CD14-positive monocyte (primary cell): ENCODE data around the gene TCAF1. TPM values are rescaled to one million over a fixed set of nuclear protein-coding genes. Genes with fewer than 3 reads are reported as not detected.

Experiments
- DNase-seq, 3 donors: peaks; one replicate each; pipeline ENCODE4 v3.0.0-alpha.2; 2011 to 2022
- H2AFZ ChIP-seq: 2 replicates; pipeline ENCODE4 v1.6.0; 2012; ENCODE audit warnings: mild to moderate bottlenecking, low read depth, low read length, inconsistent platforms; ENCODE audit not compliant: insufficient read depth, poor library complexity, severe bottlenecking
- H3K27ac ChIP-seq, 2 donors: 1 replicate in 1 of 2; 2 replicates in 1 of 2; pipeline ENCODE4 v1.5.1; 2012 to 2013; ENCODE audit warnings: low read length in 2 of 2, control low read depth in 1 of 2, inconsistent platforms in 1 of 2, low read depth in 1 of 2, mild to moderate bottlenecking in 1 of 2
- H3K27me3 ChIP-seq, 2 donors: one replicate each; pipeline versions ENCODE4 v1.6.0 to v1.6.1; 2011 to 2013; ENCODE audit warnings: low read length in 2 of 2; ENCODE audit not compliant: control insufficient read depth in 2 of 2, insufficient read depth in 2 of 2
- H3K36me3 ChIP-seq, 2 donors: replicated peaks in 1 of 2; 1 replicate in 1 of 2; 2 replicates in 1 of 2; pipeline versions ENCODE4 v1.5.1 to v1.6.1; 2012 to 2013; ENCODE audit warnings: low read length in 2 of 2, control low read depth in 1 of 2, inconsistent platforms in 1 of 2, mild to moderate bottlenecking in 1 of 2; ENCODE audit not compliant: insufficient read depth in 2 of 2, control insufficient read depth in 1 of 2
- H3K4me1 ChIP-seq, 2 donors: 1 replicate in 1 of 2; 2 replicates in 1 of 2; pipeline versions ENCODE4 v1.5.1 to v1.6.1; 2012 to 2013; ENCODE audit warnings: low read length in 2 of 2, control low read depth in 1 of 2, inconsistent platforms in 1 of 2, mild to moderate bottlenecking in 1 of 2, moderate library complexity in 1 of 2; ENCODE audit not compliant: insufficient read depth in 2 of 2, control insufficient read depth in 1 of 2
- H3K4me2 ChIP-seq: replicated peaks from 2 replicates; pipeline ENCODE3; 2012; ENCODE audit warnings: low read length, moderate library complexity, mild to moderate bottlenecking; ENCODE audit not compliant: poor library complexity, severe bottlenecking; ENCODE audit errors: extremely low read depth
- H3K4me3 ChIP-seq, 3 experiments: fragments of 200-600 bp in 1 of 3; sonication (generic) in 1 of 3; replicated peaks in 1 of 3; 1 replicate in 2 of 3; 2 replicates in 1 of 3; pipeline ENCODE4 v1.5.1; 2011 to 2013; ENCODE audit warnings: low read length in 3 of 3, mild to moderate bottlenecking in 3 of 3, control low read depth in 2 of 3, low read depth in 2 of 3, inconsistent platforms in 1 of 3, moderate library complexity in 1 of 3
- H3K79me2 ChIP-seq: 2 replicates; pipeline ENCODE4 v1.6.0; 2012; ENCODE audit warnings: mild to moderate bottlenecking, control low read depth, inconsistent platforms, low read length, moderate library complexity; ENCODE audit not compliant: insufficient read depth
- H3K9ac ChIP-seq: 2 replicates; pipeline ENCODE4 v1.6.0; 2017; ENCODE audit warnings: low read length, mild to moderate bottlenecking; ENCODE audit not compliant: insufficient read depth, poor library complexity, severe bottlenecking
- H3K9me3 ChIP-seq, 2 donors: replicated peaks in 1 of 2; 1 replicate in 1 of 2; 2 replicates in 1 of 2; pipeline versions ENCODE4 v1.5.1 to v1.6.1; 2012 to 2013; ENCODE audit warnings: low read length in 2 of 2, control low read depth in 1 of 2; ENCODE audit not compliant: control insufficient read depth in 1 of 2, insufficient read depth in 1 of 2
- H4K20me1 ChIP-seq: 2 replicates; pipeline ENCODE4 v1.6.0; 2012; ENCODE audit warnings: mild to moderate bottlenecking, low read length, control low read depth, moderate library complexity; ENCODE audit not compliant: insufficient read depth
- H3K27ac Mint-ChIP-seq, 7 donors: one replicate each; pipeline ENCODE4 v1.8.0; 2020; ENCODE audit warnings: mild to moderate bottlenecking in 7 of 7, mixed read lengths in 7 of 7, moderate library complexity in 6 of 7, inconsistent platforms in 2 of 7
- H3K27me3 Mint-ChIP-seq, 3 donors: one replicate each; pipeline ENCODE4 v1.8.0; 2021 to 2022; ENCODE audit warnings: low read depth in 3 of 3, mild to moderate bottlenecking in 3 of 3, mixed read lengths in 3 of 3, moderate library complexity in 3 of 3, inconsistent platforms in 1 of 3
- H3K36me3 Mint-ChIP-seq, 2 donors: one replicate each; pipeline ENCODE4 v1.8.0; 2020; ENCODE audit warnings: mixed read lengths in 2 of 2, inconsistent platforms in 1 of 2, mild to moderate bottlenecking in 1 of 2
- H3K4me1 Mint-ChIP-seq: one replicate; pipeline ENCODE4 v1.8.0; 2020; ENCODE audit warnings: mild to moderate bottlenecking, mixed read lengths
- H3K4me3 Mint-ChIP-seq, 2 donors: one replicate each; pipeline ENCODE4 v1.8.0; 2020; ENCODE audit warnings: mild to moderate bottlenecking in 2 of 2, mixed read lengths in 2 of 2, moderate library complexity in 1 of 2
- H3K9me3 Mint-ChIP-seq, 7 donors: one replicate each; pipeline ENCODE4 v1.8.0; 2020 to 2022; ENCODE audit warnings: mixed read lengths in 7 of 7, mild to moderate bottlenecking in 6 of 7, moderate library complexity in 6 of 7, inconsistent platforms in 2 of 7
- CTCF ChIP-seq: fragments of 200-600 bp; IDR thresholded peaks from one replicate; pipeline ENCODE4 v1.8.0; 2022; ENCODE audit warnings: antibody characterized with exemption, mild to moderate bottlenecking
- WGBS: methylation state at CpG from one replicate; pipeline ENCODE4 v1.1.5; 2013; ENCODE audit warnings: missing lambda C conversion rate; ENCODE audit not compliant: insufficient coverage; 5-methylcytosine and 5-hydroxymethylcytosine counted together
- intact Hi-C, 2 donors: fragments of 100-400 bp; cut with micrococcal nuclease; formaldehyde crosslinking; loops; one replicate each; pipeline versions ENCODE4 v1.15.0 to v1.15.1; 2023
- polyA plus RNA-seq, 3 donors: library from polyadenylated mRNA; depleted of rRNA in 1 of 3; unstranded in 2 of 3; stranded (reverse) in 1 of 3; fragments of 300-500 nt in 2 of 3; fragments of >200 nt in 1 of 3; fragmentation: Illumina TruSeq in 2 of 3; gene quantifications; 1 replicate in 2 of 3; 2 replicates in 1 of 3; pipeline ENCODE4 v1.2.3, GENCODE V29; 2012 to 2021

Gene TCAF1
- polyA plus RNA-seq, 3 donors = 1.8 to 3.3 (median 3.0) TPM

- H2AFZ ChIP-seq = no peak overlapping the region
- Mint-ChIP-seq H3K4me1 (peaks cover 25% of the 10 kb centered on the region), H3K36me3 (peaks cover 9 to 11% of the 10 kb centered on the region in 2 donors), H3K27me3 (peaks cover 48 to 53% (median 53%) of the 10 kb centered on the region in 3 donors), H3K27ac (no peak overlapping the region), H3K4me3 (peak overlapping the region in 1 of 2 donors; percentile 71), H3K9me3 (peaks cover 0 to 13% (median 6%) of the 10 kb centered on the region in 7 donors)
- peak overlapping the region; percentile 19 for H3K4me2 ChIP-seq
- H3K27ac ChIP-seq = no peak overlapping the region
- no peak for TF ChIP-seq CTCF
- H4K20me1 ChIP-seq = peaks cover 17% of the 10 kb centered on the region
- peaks cover 0 to 10% of the 10 kb centered on the region in 2 donors for H3K4me1 ChIP-seq
- no peaks in the 10 kb centered on the region for H3K36me3 ChIP-seq
- no peak overlapping the region for H3K4me3 ChIP-seq
- peaks cover 40 to 56% of the 10 kb centered on the region in 2 donors for H3K27me3 ChIP-seq
- no peak for DNase-seq
- peaks cover 0 to 14% of the 10 kb centered on the region in 2 donors for H3K9me3 ChIP-seq
- intact Hi-C loops = no loop called here
- 2% methylated on average over 29 of the region's 38 CpGs for WGBS
- no peaks in the 10 kb centered on the region for H3K79me2 ChIP-seq
- no peak overlapping the region for H3K9ac ChIP-seq
Observed at GRCh38 chr7:143884969-143885559, 16.9 kb downstream of the TCAF1 start.

DNA sequence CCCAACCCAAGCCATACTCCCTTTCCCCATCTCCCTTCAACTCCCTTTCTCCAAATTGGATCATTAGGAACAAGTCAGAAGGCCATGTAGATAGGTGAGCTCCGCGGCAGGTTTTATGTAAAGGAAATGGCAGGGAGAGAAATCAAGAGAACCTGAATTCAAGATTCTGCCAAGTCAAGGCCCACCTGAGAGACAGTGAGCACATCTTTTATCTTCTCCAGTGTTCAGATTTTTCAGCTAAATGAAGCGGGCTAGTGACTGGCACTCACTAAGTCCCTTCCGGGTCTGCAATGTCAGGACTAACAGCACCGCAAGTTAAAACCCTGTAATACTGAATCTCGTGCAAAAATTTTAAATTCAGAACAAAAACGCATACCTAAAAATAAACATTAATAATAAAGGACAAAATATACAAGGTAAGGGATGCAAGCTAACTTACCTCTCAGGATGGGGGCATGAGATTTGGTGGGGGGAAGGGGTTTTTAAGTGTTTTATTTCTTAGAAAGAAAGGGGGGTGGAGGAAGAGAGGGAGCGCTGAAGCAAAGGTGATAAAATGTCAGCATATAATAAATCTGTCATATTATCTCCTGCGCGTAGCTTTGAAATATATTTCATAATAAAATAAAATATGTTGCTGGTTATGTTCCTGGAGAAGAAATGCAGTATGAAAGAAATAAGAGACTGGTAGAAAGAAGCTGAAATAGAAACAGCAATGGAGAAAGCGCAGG is 17.6 kb downstream of the TCAF1 start:
- Mint-ChIP-seq H3K4me1 (peaks cover 25% of the 10 kb centered on the region), H3K9me3 (peaks cover 0 to 9% (median 6%) of the 10 kb centered on the region in 7 donors), H3K36me3 (peaks cover 9 to 11% of the 10 kb centered on the region in 2 donors), H3K27me3 (peaks cover 49 to 53% (median 53%) of the 10 kb centered on the region in 3 donors), H3K4me3 (peak overlapping the region in 1 of 2 donors; percentile 71), H3K27ac (no peak overlapping the region)
- H3K27ac ChIP-seq = no peak overlapping the region
- H4K20me1 ChIP-seq = peaks cover 17% of the 10 kb centered on the region
- no peak for DNase-seq
- H3K4me3 ChIP-seq = no peak overlapping the region
- H3K9ac ChIP-seq = no peak overlapping the region
- peaks cover 0 to 10% of the 10 kb centered on the region in 2 donors for H3K4me1 ChIP-seq
- no peaks in the 10 kb centered on the region for H3K79me2 ChIP-seq
- intact Hi-C loops = no loop called here
- H2AFZ ChIP-seq = no peak overlapping the region
- WGBS = 75% methylated on average over 2 of the region's 11 CpGs
- H3K27me3 ChIP-seq = peaks cover 40 to 56% of the 10 kb centered on the region in 2 donors
- H3K36me3 ChIP-seq = no peaks in the 10 kb centered on the region
- no peak overlapping the region for H3K4me2 ChIP-seq
- H3K9me3 ChIP-seq = peaks cover 0 to 14% of the 10 kb centered on the region in 2 donors
- no peak for TF ChIP-seq CTCF
